Measurements from ENCODE around the gene MDN1.

The MDN1 gene

DNA sequence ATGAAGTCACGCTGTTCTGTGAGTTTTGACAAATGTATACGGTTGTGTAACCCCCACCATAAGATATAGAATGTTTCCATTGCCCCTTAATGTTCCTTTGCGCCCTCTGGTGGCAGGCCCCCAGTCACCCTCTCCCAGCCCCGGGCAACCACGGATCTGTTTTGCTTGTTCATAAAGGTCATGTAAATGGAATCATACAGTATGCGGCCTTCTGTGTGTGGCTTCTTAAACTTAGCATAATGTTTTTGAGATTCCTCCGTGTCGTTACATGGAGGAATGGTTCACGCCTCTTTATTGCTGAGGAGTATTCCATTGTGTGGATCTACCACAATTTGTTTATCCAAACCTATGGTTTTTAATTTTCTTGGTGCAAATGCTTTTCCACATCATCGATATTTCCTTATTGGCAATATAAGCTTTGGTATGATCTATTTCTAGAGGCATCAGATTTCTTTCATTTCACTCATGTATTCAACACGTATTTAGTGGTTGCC lies 209.4 kb downstream of the MDN1 start:
- peak; percentile 26 for DNase-seq (ENCODE audit: low read depth)
- TF ChIP-seq, protein P1, sequence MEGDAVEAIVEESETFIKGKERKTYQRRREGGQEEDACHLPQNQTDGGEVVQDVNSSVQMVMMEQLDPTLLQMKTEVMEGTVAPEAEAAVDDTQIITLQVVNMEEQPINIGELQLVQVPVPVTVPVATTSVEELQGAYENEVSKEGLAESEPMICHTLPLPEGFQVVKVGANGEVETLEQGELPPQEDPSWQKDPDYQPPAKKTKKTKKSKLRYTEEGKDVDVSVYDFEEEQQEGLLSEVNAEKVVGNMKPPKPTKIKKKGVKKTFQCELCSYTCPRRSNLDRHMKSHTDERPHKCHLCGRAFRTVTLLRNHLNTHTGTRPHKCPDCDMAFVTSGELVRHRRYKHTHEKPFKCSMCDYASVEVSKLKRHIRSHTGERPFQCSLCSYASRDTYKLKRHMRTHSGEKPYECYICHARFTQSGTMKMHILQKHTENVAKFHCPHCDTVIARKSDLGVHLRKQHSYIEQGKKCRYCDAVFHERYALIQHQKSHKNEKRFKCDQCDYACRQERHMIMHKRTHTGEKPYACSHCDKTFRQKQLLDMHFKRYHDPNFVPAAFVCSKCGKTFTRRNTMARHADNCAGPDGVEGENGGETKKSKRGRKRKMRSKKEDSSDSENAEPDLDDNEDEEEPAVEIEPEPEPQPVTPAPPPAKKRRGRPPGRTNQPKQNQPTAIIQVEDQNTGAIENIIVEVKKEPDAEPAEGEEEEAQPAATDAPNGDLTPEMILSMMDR (conservative IDR thresholded peaks at IDR 0.05; ENCODE audit: low read length) = peak; percentile 72
- no peak overlapping the region for H3K4me3 ChIP-seq (ENCODE audit: low read length)

DNA sequence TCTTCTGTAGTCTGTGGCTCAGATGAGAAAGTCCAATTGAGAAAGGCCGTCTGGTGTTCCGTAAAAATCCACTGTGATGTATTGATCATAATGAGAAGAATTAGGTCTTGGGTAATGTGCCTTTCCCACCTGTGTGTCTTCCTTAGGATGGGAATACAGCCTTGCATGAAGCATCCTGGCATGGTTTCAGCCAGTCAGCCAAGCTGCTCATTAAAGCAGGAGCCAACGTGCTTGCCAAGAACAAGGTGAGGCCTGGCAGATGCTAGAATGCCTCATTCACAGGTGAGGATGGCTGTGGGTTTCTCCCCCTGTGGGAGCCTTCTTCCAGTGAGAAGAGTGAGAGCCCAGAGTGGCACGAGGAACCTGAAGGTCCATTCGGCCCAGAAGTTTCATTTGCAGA lies 213.7 kb downstream of the MDN1 start:
- H3K4me3 ChIP-seq (ENCODE audit: low read length) = no peak overlapping the region
- DNase-seq (ENCODE audit: low read depth) = no peak
- TF ChIP-seq, protein P1 (conservative IDR thresholded peaks at IDR 0.05; ENCODE audit: low read length) = no peak

DNA sequence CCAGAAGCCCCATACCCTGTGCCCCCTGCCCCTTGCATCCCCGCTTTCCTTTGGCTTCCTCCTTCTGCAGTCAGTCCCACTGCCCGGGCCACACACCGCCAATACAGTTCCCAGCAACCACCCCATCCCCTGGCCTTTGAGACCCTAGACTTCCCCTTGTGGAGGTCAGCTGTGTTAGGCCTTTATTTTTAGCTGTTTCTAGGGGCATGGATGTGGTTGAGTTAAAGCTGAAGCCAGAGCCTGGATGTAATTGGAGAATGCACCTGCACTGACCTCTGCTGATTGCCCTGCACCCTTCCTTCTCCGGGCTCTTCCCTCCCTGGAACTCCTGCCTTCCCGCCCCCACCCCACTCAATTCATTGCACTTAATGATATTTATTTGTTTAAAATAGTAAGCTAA lies 214.9 kb downstream of the MDN1 start:
- no peak overlapping the region for H3K4me3 ChIP-seq (ENCODE audit: low read length)
- DNase-seq (ENCODE audit: low read depth) = no peak
- TF ChIP-seq, protein P1 (conservative IDR thresholded peaks at IDR 0.05; ENCODE audit: low read length) = no peak

DNA sequence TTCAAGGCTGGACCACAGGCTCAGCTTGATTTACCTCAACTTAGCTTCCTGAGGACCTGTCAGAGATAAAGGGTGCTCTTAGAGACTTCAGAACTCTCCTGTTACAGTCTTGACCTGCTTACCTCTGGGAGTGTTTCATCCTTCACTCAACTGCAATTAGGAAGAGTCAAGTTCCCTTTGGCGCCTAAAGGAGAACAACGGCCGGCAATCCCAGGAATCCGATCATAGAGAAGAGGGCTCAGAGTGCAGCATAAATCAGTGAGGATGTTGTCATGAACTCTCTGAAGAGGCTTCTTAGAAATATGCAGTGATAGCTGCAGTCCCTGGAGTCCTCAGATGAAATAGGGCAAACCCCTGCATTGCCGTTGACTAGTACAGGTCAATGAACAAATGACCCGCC lies 217.4 kb downstream of the MDN1 start:
- TF ChIP-seq, protein P1 (conservative IDR thresholded peaks at IDR 0.05; ENCODE audit: low read length) = no peak
- no peak overlapping the region for H3K4me3 ChIP-seq (ENCODE audit: low read length)
- DNase-seq (ENCODE audit: low read depth) = no peak

DNA sequence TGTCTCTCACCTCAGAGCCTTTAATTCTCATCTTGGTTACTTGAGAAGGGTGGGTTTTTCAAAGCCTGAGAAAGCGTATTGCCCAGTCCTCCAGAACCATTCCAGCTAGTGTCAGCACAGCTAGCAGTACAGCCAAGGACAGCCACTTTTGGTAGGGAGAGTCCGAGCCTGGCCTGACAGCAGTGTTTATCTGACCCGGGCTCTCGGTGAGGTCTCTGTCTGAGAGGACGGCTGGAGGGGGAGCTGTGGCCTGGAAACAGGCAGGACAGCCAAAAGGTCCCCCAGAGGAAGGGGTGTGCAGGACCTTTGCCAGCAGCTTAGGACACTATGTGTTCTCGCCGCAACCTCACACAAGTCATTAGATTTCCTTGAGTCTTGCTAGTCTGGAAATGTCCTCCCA lies 219.9 kb downstream of the MDN1 start:
- DNase-seq (ENCODE audit: low read depth) = no peak
- TF ChIP-seq, protein P1 (conservative IDR thresholded peaks at IDR 0.05; ENCODE audit: low read length) = no peak
- H3K4me3 ChIP-seq (ENCODE audit: low read length) = no peak overlapping the region

DNA sequence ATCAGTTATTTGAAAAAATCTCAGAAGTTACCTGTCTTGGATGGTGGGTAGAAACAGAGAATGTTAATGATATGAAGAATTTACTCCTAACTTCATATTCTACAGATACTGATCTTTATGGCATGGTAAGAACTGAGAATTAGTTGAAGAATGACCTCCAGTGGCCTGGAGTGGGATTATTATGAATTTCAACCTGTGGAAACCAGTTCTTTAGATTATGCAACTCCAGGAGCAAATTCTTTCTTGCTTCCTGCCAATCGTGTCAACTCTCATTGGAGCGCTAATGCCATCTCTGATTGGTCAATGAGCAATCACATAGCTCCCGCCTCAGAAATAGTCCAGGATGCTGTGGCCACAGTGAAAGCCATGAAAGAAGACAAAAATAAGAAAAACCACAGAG lies 221.6 kb downstream of the MDN1 start:
- H3K4me3 ChIP-seq (ENCODE audit: low read length) = no peak overlapping the region
- peak; percentile 35 for DNase-seq (ENCODE audit: low read depth)
- TF ChIP-seq, protein P1 (conservative IDR thresholded peaks at IDR 0.05; ENCODE audit: low read length) = 0 out of 2 replicates have a peak, but pooled peaks have one; percentile 4

DNA sequence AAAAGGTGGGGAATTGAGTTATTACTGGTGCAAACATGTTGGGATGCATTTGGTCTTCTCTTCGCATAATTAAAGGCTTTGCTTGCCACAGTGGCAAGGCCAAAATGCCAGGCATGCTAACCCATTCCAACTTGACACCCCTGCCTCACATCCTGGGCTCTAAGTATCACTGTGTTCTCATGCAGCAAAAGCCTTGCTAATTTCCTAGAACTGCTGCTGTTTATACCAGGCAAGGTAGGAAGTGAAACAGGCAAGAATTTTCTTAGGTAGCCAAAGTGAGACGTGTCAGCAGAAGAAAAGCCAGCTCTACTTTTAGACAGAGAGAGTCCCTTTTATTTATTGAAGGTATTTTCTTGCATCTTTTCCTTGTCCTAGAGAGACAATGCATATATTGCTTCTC lies 222.2 kb downstream of the MDN1 start:
- no peak for DNase-seq (ENCODE audit: low read depth)
- TF ChIP-seq, protein P1 (conservative IDR thresholded peaks at IDR 0.05; ENCODE audit: low read length) = no peak

More for the DNA sequence above, 222.2 kb downstream of the MDN1 start:
- no peak overlapping the region for H3K4me3 ChIP-seq (ENCODE audit: low read length)
